SK-N-SH (cell line): ENCODE results near the gene STYXL2. TPM values are rescaled to one million over a fixed set of nuclear protein-coding genes. Genes with fewer than 3 reads are reported as not detected.

Source experiments
- CTCF ChIA-PET: fragments of 300-600, 350-600 bp; formaldehyde crosslinking; extraction: SDS; loops from one replicate; lab custom pipeline; 2021; lab: Yijun Ruan, JAX
- POLR2A ChIA-PET: fragments of 350-600 bp; sonication (Branson Sonifier 250); formaldehyde crosslinking; extraction: SDS; loops from one replicate; lab custom pipeline; 2020; ENCODE audit warnings: antibody characterized with exemption, inconsistent platforms; lab: Yijun Ruan, JAX
- DNase-seq: peaks from one replicate; pipeline ENCODE4 v3.0.0; 2012
- H2AFZ ChIP-seq: fragments of 200-600 bp; sonication (generic); 2 replicates; pipeline ENCODE4 v1.8.1; 2016; ENCODE audit warnings: antibody characterized with exemption, mild to moderate bottlenecking, low read depth
- H3F3A ChIP-seq: fragments of 200-600 bp; sonication (generic); replicated peaks from 2 replicates; pipeline ENCODE3; 2016; ENCODE audit warnings: antibody characterized with exemption, mild to moderate bottlenecking; ENCODE audit not compliant: insufficient read depth
- H3K27ac ChIP-seq, 2 experiments: fragments of 200-500 bp in 1 of 2; fragments of 200-600 bp in 1 of 2; sonication (Bioruptor generic) in 1 of 2; sonication (generic), shearing (Covaris generic) in 1 of 2; 2 replicates each; pipeline versions ENCODE4 v1.5.1 to v1.6.1; 2014 to 2016; ENCODE audit warnings: low read depth in 2 of 2, inconsistent platforms in 1 of 2, low read length in 1 of 2, mild to moderate bottlenecking in 1 of 2, mixed read lengths in 1 of 2
- H3K27me3 ChIP-seq: fragments of 200-600 bp; sonication (generic), shearing (Covaris generic); 2 replicates; pipeline ENCODE4 v1.6.1; 2016; ENCODE audit warnings: mixed run types; ENCODE audit not compliant: insufficient read depth
- H3K36me3 ChIP-seq, 2 experiments: fragments of 200-500 bp in 1 of 2; fragments of 200-600 bp in 1 of 2; sonication (Bioruptor generic) in 1 of 2; sonication (generic) in 1 of 2; replicated peaks in 1 of 2; 2 replicates each; pipeline versions ENCODE3 to v1.5.1; 2014 to 2016; ENCODE audit warnings: low read length in 1 of 2, mild to moderate bottlenecking in 1 of 2; ENCODE audit not compliant: insufficient read depth in 2 of 2, control insufficient read depth in 1 of 2
- H3K4me1 ChIP-seq, 2 experiments: fragments of 200-500 bp in 1 of 2; fragments of 200-600 bp in 1 of 2; sonication (Bioruptor generic) in 1 of 2; sonication (generic), shearing (Covaris generic) in 1 of 2; 2 replicates each; pipeline versions ENCODE4 v1.5.1 to v1.6.1; 2014 to 2016; ENCODE audit warnings: low read depth in 1 of 2, low read length in 1 of 2, mixed run types in 1 of 2; ENCODE audit not compliant: insufficient read depth in 2 of 2, control insufficient read depth in 1 of 2
- H3K4me2 ChIP-seq: fragments of 200-600 bp; sonication (generic), shearing (Covaris generic); 2 replicates; pipeline ENCODE4 v1.6.1; 2017; ENCODE audit warnings: mixed run types
- H3K4me3 ChIP-seq, 2 experiments: fragments of 200-500 bp in 1 of 2; fragments of 200-600 bp in 1 of 2; sonication (Bioruptor generic) in 1 of 2; sonication (generic), shearing (Covaris generic) in 1 of 2; 2 replicates each; pipeline versions ENCODE4 v1.5.1 to v1.8.1; 2014 to 2016; ENCODE audit warnings: low read depth in 2 of 2, inconsistent platforms in 1 of 2, low read length in 1 of 2, mild to moderate bottlenecking in 1 of 2, mixed read lengths in 1 of 2, moderate library complexity in 1 of 2
- H3K79me2 ChIP-seq: fragments of 200-600 bp; sonication (generic); 2 replicates; pipeline ENCODE4 v1.8.1; 2017; ENCODE audit warnings: mild to moderate bottlenecking; ENCODE audit not compliant: insufficient read depth
- H3K9ac ChIP-seq: fragments of 200-600 bp; sonication (generic); 2 replicates; pipeline ENCODE4 v1.6.1; 2017; ENCODE audit warnings: mixed run types
- H3K9me2 ChIP-seq: fragments of 200-600 bp; sonication (generic); 2 replicates; pipeline ENCODE4 v1.6.1; 2017; ENCODE audit warnings: mixed run types
- H3K9me3 ChIP-seq: fragments of 200-600 bp; sonication (generic); 2 replicates; pipeline ENCODE4 v1.6.1; 2017; ENCODE audit warnings: mixed run types, mild to moderate bottlenecking, moderate library complexity
- H4K20me1 ChIP-seq: fragments of 200-600 bp; sonication (generic); 2 replicates; pipeline ENCODE4 v1.6.1; 2017; ENCODE audit warnings: mild to moderate bottlenecking, mixed run types; ENCODE audit not compliant: insufficient read depth
- EZH2phosphoT487 ChIP-seq: fragments of 200-600 bp; sonication (generic); IDR thresholded peaks from 2 replicates; pipeline ENCODE4 v1.6.1; 2017; ENCODE audit warnings: low read depth, mixed run types, mild to moderate bottlenecking, antibody characterized with exemption, moderate library complexity, borderline replicate concordance
- FOSL2 ChIP-seq: IDR thresholded peaks from 2 replicates; pipeline ENCODE4 v1.4.0; 2012; ENCODE audit warnings: low read depth, mild to moderate bottlenecking, moderate library complexity, borderline replicate concordance
- FOXJ3 ChIP-seq: sonication (generic); formaldehyde crosslinking; IDR thresholded peaks from 2 replicates; pipeline ENCODE4 v1.5.1; 2020; ENCODE audit warnings: mild to moderate bottlenecking, missing genetic modification reagents
- FOXM1 ChIP-seq: IDR thresholded peaks from 2 replicates; pipeline ENCODE4 v1.4.0; 2012; ENCODE audit warnings: low read depth, mild to moderate bottlenecking
- GABPA ChIP-seq: IDR thresholded peaks from 2 replicates; pipeline ENCODE4 v1.4.0; 2012; ENCODE audit warnings: low read depth, mild to moderate bottlenecking
- GATA2 ChIP-seq: sonication (generic); formaldehyde crosslinking; IDR thresholded peaks from 2 replicates; pipeline ENCODE4 v1.5.0; 2020; ENCODE audit warnings: mild to moderate bottlenecking, missing genetic modification reagents
- JUND ChIP-seq: IDR thresholded peaks from 2 replicates; pipeline ENCODE4 v1.4.0; 2012
- MXI1 ChIP-seq: IDR thresholded peaks from 2 replicates; pipeline ENCODE4 v1.6.1; 2012; ENCODE audit warnings: mild to moderate bottlenecking, low read depth, low read length, improper control_type of control experiment
- RCOR1 ChIP-seq: fragments of 150-350 bp; IDR thresholded peaks from 2 replicates; pipeline ENCODE4 v1.6.1; 2017; ENCODE audit warnings: antibody characterized with exemption, low read length
- RFX5 ChIP-seq: IDR thresholded peaks from 2 replicates; pipeline ENCODE4 v1.6.1; 2012; ENCODE audit warnings: mild to moderate bottlenecking, improper control_type of control experiment, low read length
- RXRA ChIP-seq: IDR thresholded peaks from 2 replicates; pipeline ENCODE4 v1.4.0; 2012; ENCODE audit warnings: low read depth, mild to moderate bottlenecking, borderline replicate concordance
- TCF12 ChIP-seq: IDR thresholded peaks from 2 replicates; pipeline ENCODE4 v1.4.0; 2012
- WGBS: methylation state at CpG from one replicate; pipeline ENCODE4 v1.1.6; 2017; ENCODE audit warnings: low lambda C conversion rate; 5-methylcytosine and 5-hydroxymethylcytosine counted together
- polyA plus RNA-seq, 3 experiments: library from polyadenylated mRNA; depleted of rRNA; stranded (reverse); fragments of >200 nt; gene quantifications; 2 replicates each; pipeline ENCODE4 v1.2.3, GENCODE V29; 2012
- TF ChIP-seq, protein P1 (sequence below): IDR thresholded peaks from 2 replicates; pipeline ENCODE4 v1.4.0; 2012; ENCODE audit warnings: low read depth, borderline replicate concordance
- TF ChIP-seq, protein P2 (sequence below): IDR thresholded peaks from 2 replicates; pipeline ENCODE4 v1.4.0; 2012; ENCODE audit warnings: low read depth, borderline replicate concordance
- TF ChIP-seq, protein P3 (sequence below): IDR thresholded peaks from 2 replicates; pipeline ENCODE4 v1.6.1; 2012; ENCODE audit warnings: mild to moderate bottlenecking, low read depth, low read length, moderate library complexity
- TF ChIP-seq, protein P4 (sequence below): fragments of 200-600 bp; sonication (generic); IDR thresholded peaks from 2 replicates; pipeline ENCODE4 v1.6.1; 2017; ENCODE audit warnings: antibody characterized with exemption, mild to moderate bottlenecking, moderate library complexity

Gene STYXL2
- polyA plus RNA-seq, 1 of the 3 experiments (the other 2 are of a cell fraction): not detected

DNA sequence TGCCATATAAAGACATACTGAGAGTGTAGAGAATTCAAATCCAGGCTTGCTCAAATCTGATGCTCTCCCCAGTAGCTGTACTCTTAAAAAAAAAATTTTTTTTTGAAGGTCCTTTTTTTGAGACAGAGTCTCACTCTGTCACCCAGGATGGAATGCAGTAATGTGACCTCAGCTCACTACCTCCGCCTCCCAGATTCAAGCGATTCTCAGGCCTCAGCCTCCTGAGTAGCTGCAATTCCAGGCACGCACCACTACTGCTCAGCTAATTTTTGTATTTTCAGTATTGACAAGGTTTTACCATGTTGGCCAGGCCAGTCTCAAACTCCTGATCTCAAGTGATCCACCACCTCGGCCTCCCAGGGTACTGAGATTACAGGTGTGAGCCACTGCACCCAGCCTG, 28.7 kb downstream of the STYXL2 start:
- CTCF ChIA-PET: interaction anchor here (0.6 to 1.3 kb wide), 2 partner anchors 63 to 146 kb away, joined by 3 read pairs; no protein-coding TSS in a partner anchor
- WGBS: 86% methylated on average over 4 of the region's 4 CpGs
- peaks cover 0 to 7% of the 10 kb centered on the region in 2 experiments; a peak in 2 of 4 replicates for H3K4me1 ChIP-seq
- H3K27me3 ChIP-seq: peaks cover 5% of the 10 kb centered on the region; the same call in 1 of the 2 replicates
- H2AFZ ChIP-seq: no peak overlapping the region
- H3K4me2 ChIP-seq: no peak overlapping the region
- H3K9me3 ChIP-seq: no peaks in the 10 kb centered on the region
- no peaks in the 10 kb centered on the region for H3F3A ChIP-seq
- H3K4me3 ChIP-seq: no peak overlapping the region
- TF ChIP-seq RXRA: no peak
- TF ChIP-seq, protein P1, sequence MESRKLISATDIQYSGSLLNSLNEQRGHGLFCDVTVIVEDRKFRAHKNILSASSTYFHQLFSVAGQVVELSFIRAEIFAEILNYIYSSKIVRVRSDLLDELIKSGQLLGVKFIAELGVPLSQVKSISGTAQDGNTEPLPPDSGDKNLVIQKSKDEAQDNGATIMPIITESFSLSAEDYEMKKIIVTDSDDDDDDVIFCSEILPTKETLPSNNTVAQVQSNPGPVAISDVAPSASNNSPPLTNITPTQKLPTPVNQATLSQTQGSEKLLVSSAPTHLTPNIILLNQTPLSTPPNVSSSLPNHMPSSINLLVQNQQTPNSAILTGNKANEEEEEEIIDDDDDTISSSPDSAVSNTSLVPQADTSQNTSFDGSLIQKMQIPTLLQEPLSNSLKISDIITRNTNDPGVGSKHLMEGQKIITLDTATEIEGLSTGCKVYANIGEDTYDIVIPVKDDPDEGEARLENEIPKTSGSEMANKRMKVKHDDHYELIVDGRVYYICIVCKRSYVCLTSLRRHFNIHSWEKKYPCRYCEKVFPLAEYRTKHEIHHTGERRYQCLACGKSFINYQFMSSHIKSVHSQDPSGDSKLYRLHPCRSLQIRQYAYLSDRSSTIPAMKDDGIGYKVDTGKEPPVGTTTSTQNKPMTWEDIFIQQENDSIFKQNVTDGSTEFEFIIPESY: no peak
- no peak for TF ChIP-seq EZH2phosphoT487
- TF ChIP-seq FOSL2: no peak
- no peak for TF ChIP-seq RFX5
- no peak for TF ChIP-seq TCF12
- H4K20me1 ChIP-seq: no peaks in the 10 kb centered on the region
- H3K79me2 ChIP-seq: no peaks in the 10 kb centered on the region
- no peaks in the 10 kb centered on the region for H3K36me3 ChIP-seq
- no peaks in the 10 kb centered on the region for H3K9me2 ChIP-seq
- no peak overlapping the region for H3K27ac ChIP-seq
- no peak for DNase-seq
- H3K9ac ChIP-seq: no peak overlapping the region
- POLR2A ChIA-PET: interaction anchor here (0.7 kb wide), 1 partner anchor 283 kb away, joined by 3 read pairs; the partner anchor contains the start of gene POGK

DNA sequence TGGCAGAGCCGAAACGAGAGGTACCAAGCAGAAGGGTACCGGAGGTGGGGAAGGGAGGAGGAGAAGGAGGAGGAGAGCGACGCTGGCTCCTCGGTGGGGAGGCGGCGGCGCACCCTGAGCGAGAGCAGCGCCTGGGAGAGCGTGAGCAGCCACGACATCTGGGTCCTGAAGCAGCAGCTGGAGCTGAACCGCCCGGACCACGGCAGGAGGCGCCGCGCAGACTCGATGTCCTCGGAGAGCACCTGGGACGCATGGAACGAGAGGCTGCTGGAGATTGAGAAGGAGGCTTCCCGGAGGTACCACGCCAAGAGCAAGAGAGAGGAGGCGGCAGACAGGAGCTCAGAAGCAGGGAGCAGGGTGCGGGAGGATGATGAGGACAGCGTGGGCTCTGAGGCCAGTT, 32.4 kb downstream of the STYXL2 start:
- H3K9me3 ChIP-seq: no peaks in the 10 kb centered on the region
- no peaks in the 10 kb centered on the region for H3K36me3 ChIP-seq
- no peak overlapping the region for H3K27ac ChIP-seq
- POLR2A ChIA-PET: no interaction called here
- CTCF ChIA-PET: interaction anchor here (2.8 kb wide), 1 partner anchor 60 kb away, joined by 15 read pairs; no protein-coding TSS in a partner anchor
- H3K9me2 ChIP-seq: no peaks in the 10 kb centered on the region
- H3K79me2 ChIP-seq: no peaks in the 10 kb centered on the region
- no peak overlapping the region for H3K9ac ChIP-seq
- no peak overlapping the region for H3K4me2 ChIP-seq
- H2AFZ ChIP-seq: no peak overlapping the region
- peaks cover 9% of the 10 kb centered on the region; the same call in 1 of the 2 replicates for H3K27me3 ChIP-seq
- H3K4me1 ChIP-seq: peaks cover 0 to 4% of the 10 kb centered on the region in 2 experiments; a peak in 2 of 4 replicates
- H3F3A ChIP-seq: no peaks in the 10 kb centered on the region
- WGBS: 66% methylated on average over 28 of the region's 28 CpGs
- no peaks in the 10 kb centered on the region for H4K20me1 ChIP-seq
- no peak for DNase-seq
- H3K4me3 ChIP-seq: no peak overlapping the region
- TF ChIP-seq, protein P1: no peak
- TF ChIP-seq JUND: no peak
- TF ChIP-seq, protein P2, sequence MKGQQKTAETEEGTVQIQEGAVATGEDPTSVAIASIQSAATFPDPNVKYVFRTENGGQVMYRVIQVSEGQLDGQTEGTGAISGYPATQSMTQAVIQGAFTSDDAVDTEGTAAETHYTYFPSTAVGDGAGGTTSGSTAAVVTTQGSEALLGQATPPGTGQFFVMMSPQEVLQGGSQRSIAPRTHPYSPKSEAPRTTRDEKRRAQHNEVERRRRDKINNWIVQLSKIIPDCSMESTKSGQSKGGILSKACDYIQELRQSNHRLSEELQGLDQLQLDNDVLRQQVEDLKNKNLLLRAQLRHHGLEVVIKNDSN: no peak
- no peak for TF ChIP-seq FOXM1
- TF ChIP-seq TCF12: no peak
- TF ChIP-seq RXRA: no peak
- TF ChIP-seq, protein P3, sequence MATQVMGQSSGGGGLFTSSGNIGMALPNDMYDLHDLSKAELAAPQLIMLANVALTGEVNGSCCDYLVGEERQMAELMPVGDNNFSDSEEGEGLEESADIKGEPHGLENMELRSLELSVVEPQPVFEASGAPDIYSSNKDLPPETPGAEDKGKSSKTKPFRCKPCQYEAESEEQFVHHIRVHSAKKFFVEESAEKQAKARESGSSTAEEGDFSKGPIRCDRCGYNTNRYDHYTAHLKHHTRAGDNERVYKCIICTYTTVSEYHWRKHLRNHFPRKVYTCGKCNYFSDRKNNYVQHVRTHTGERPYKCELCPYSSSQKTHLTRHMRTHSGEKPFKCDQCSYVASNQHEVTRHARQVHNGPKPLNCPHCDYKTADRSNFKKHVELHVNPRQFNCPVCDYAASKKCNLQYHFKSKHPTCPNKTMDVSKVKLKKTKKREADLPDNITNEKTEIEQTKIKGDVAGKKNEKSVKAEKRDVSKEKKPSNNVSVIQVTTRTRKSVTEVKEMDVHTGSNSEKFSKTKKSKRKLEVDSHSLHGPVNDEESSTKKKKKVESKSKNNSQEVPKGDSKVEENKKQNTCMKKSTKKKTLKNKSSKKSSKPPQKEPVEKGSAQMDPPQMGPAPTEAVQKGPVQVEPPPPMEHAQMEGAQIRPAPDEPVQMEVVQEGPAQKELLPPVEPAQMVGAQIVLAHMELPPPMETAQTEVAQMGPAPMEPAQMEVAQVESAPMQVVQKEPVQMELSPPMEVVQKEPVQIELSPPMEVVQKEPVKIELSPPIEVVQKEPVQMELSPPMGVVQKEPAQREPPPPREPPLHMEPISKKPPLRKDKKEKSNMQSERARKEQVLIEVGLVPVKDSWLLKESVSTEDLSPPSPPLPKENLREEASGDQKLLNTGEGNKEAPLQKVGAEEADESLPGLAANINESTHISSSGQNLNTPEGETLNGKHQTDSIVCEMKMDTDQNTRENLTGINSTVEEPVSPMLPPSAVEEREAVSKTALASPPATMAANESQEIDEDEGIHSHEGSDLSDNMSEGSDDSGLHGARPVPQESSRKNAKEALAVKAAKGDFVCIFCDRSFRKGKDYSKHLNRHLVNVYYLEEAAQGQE: no peak
- TF ChIP-seq RCOR1: no peak
- TF ChIP-seq FOXJ3: no peak
- no peak for TF ChIP-seq MXI1
- TF ChIP-seq, protein P4, sequence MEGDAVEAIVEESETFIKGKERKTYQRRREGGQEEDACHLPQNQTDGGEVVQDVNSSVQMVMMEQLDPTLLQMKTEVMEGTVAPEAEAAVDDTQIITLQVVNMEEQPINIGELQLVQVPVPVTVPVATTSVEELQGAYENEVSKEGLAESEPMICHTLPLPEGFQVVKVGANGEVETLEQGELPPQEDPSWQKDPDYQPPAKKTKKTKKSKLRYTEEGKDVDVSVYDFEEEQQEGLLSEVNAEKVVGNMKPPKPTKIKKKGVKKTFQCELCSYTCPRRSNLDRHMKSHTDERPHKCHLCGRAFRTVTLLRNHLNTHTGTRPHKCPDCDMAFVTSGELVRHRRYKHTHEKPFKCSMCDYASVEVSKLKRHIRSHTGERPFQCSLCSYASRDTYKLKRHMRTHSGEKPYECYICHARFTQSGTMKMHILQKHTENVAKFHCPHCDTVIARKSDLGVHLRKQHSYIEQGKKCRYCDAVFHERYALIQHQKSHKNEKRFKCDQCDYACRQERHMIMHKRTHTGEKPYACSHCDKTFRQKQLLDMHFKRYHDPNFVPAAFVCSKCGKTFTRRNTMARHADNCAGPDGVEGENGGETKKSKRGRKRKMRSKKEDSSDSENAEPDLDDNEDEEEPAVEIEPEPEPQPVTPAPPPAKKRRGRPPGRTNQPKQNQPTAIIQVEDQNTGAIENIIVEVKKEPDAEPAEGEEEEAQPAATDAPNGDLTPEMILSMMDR: no peak
- no peak for TF ChIP-seq GABPA
- no peak for TF ChIP-seq GATA2 (CRISPR knock-in tag)
